GM23338 (cell line): ENCODE measurements around the gene IFNG. TPM values are rescaled to one million over a fixed set of nuclear protein-coding genes. Genes with fewer than 3 reads are reported as not detected.
A peak's percentile ranks its signal among the peaks of the same experiment; 100 is the strongest.

Source experiments
- ATAC-seq: fragments of 200-7000 bp; cut with Tn5 transposase; 3 replicates; pipeline ENCODE4 v1.9.1; 2020
- DNase-seq: peaks from one replicate; pipeline ENCODE4 v3.0.0-alpha.2; 2015; ENCODE audit warnings: low spot score
- H2AFZ ChIP-seq: fragments of 200-600 bp; sonication (generic); 2 replicates; pipeline ENCODE4 v1.8.0; 2016; ENCODE audit warnings: antibody characterized with exemption, mild to moderate bottlenecking, moderate library complexity
- H3F3A ChIP-seq: fragments of 200-600 bp; sonication (generic); replicated peaks from 2 replicates; pipeline ENCODE4 v1.8.0; 2017; ENCODE audit warnings: antibody characterized with exemption, mixed run types, low read depth
- H3K27ac ChIP-seq: fragments of 200-600 bp; sonication (generic); 2 replicates; pipeline ENCODE4 v1.6.1; 2016; ENCODE audit warnings: low read depth
- H3K27me3 ChIP-seq: fragments of 200-600 bp; sonication (generic); 2 replicates; pipeline ENCODE4 v1.8.0; 2016; ENCODE audit warnings: mild to moderate bottlenecking, mixed run types, moderate library complexity; ENCODE audit not compliant: insufficient read depth
- H3K36me3 ChIP-seq: fragments of 200-600 bp; sonication (generic); 2 replicates; pipeline ENCODE4 v1.8.0; 2016; ENCODE audit warnings: mild to moderate bottlenecking; ENCODE audit not compliant: insufficient read depth
- H3K4me1 ChIP-seq: fragments of 200-600 bp; sonication (generic); 2 replicates; pipeline ENCODE4 v1.8.0; 2016; ENCODE audit warnings: mild to moderate bottlenecking, moderate library complexity; ENCODE audit not compliant: insufficient read depth
- H3K4me2 ChIP-seq: fragments of 200-600 bp; sonication (generic); 2 replicates; pipeline ENCODE4 v1.7.1; 2017; ENCODE audit warnings: mixed run types
- H3K4me3 ChIP-seq: fragments of 200-600 bp; sonication (generic); 2 replicates; pipeline ENCODE4 v1.6.1; 2016; ENCODE audit warnings: mixed run types
- H3K79me2 ChIP-seq: fragments of 200-600 bp; sonication (generic); replicated peaks from 2 replicates; pipeline ENCODE4 v1.8.0; 2017; ENCODE audit warnings: mild to moderate bottlenecking; ENCODE audit not compliant: insufficient read depth
- H3K9me2 ChIP-seq: fragments of 200-600 bp; sonication (generic); 2 replicates; pipeline ENCODE4 v1.8.0; 2017; ENCODE audit not compliant: insufficient read depth
- H4K20me1 ChIP-seq: fragments of 200-600 bp; sonication (generic); replicated peaks from 2 replicates; pipeline ENCODE4 v1.8.0; 2017; ENCODE audit warnings: mild to moderate bottlenecking; ENCODE audit not compliant: insufficient read depth
- H3K27ac Mint-ChIP-seq: 2 replicates; pipeline ENCODE4 v1.8.0; 2020; ENCODE audit warnings: inconsistent platforms, mild to moderate bottlenecking, moderate library complexity, mixed read lengths
- H3K27me3 Mint-ChIP-seq: 3 replicates; pipeline ENCODE4 v1.8.0; 2022; ENCODE audit warnings: low read depth, mild to moderate bottlenecking, moderate library complexity, mixed read lengths, inconsistent platforms; ENCODE audit not compliant: insufficient read depth, poor library complexity
- H3K36me3 Mint-ChIP-seq: 3 replicates; pipeline ENCODE4 v1.8.0; 2021; ENCODE audit warnings: low read depth, mild to moderate bottlenecking, inconsistent platforms, moderate library complexity, mixed read lengths
- H3K4me1 Mint-ChIP-seq: 3 replicates; pipeline ENCODE4 v1.8.0; 2020; ENCODE audit warnings: mild to moderate bottlenecking, inconsistent platforms, mixed read lengths
- H3K4me3 Mint-ChIP-seq: 3 replicates; pipeline ENCODE4 v1.8.0; 2021; ENCODE audit warnings: moderate library complexity, mild to moderate bottlenecking, inconsistent platforms, mixed read lengths
- H3K9me3 Mint-ChIP-seq: 3 replicates; pipeline ENCODE4 v1.8.0; 2020; ENCODE audit warnings: moderate library complexity, mild to moderate bottlenecking, inconsistent platforms, mixed read lengths
- CREB1 ChIP-seq: fragments of 250-450 bp; sonication (Bioruptor Pico); IDR thresholded peaks from 2 replicates; pipeline ENCODE4 v1.5.0; 2020; ENCODE audit warnings: low read depth, mild to moderate bottlenecking, moderate library complexity
- CTCF ChIP-seq, 2 experiments: fragments of 200-600 bp in 1 of 2; sonication (generic) in 1 of 2; conservative IDR thresholded peaks; 2 replicates each; pipeline versions ENCODE4 v1.5.1 to v1.6.1; 2016 to 2017; ENCODE audit warnings: antibody characterized with exemption in 2 of 2, low read depth in 2 of 2, mild to moderate bottlenecking in 2 of 2, moderate library complexity in 1 of 2
- EZH2 ChIP-seq: fragments of 200-600 bp; sonication (generic); IDR thresholded peaks from one replicate; pipeline ENCODE4 v1.8.0; 2017; ENCODE audit warnings: antibody characterized with exemption, mild to moderate bottlenecking, low read depth; ENCODE audit not compliant: unreplicated experiment
- JUNB ChIP-seq: IDR thresholded peaks from one replicate; pipeline ENCODE4 v1.6.1; 2016; ENCODE audit warnings: antibody characterized with exemption; ENCODE audit not compliant: unreplicated experiment
- NANOG ChIP-seq: IDR thresholded peaks from 2 replicates; pipeline ENCODE4 v1.6.1; 2016; ENCODE audit warnings: antibody characterized with exemption, borderline replicate concordance
- POLR2AphosphoS5 ChIP-seq: IDR thresholded peaks from 2 replicates; pipeline ENCODE4 v1.6.1; 2016; ENCODE audit warnings: antibody characterized with exemption, low read depth
- REST ChIP-seq: IDR thresholded peaks from one replicate; pipeline ENCODE4 v1.6.1; 2018; ENCODE audit warnings: antibody characterized with exemption; ENCODE audit not compliant: unreplicated experiment
- STAT1 ChIP-seq: IDR thresholded peaks from one replicate; pipeline ENCODE4 v1.6.1; 2016; ENCODE audit warnings: antibody characterized with exemption; ENCODE audit not compliant: unreplicated experiment
- ZNF462 ChIP-seq: fragments of 250-450 bp; sonication (Bioruptor Pico); IDR thresholded peaks from 2 replicates; pipeline ENCODE4 v1.5.0; 2020; ENCODE audit warnings: mild to moderate bottlenecking, moderate library complexity
- polyA plus RNA-seq: library from polyadenylated mRNA; unstranded; fragments of >200 nt; fragmentation: Nextera tagmentation; extraction: Ambion mirVana; gene quantifications from 2 replicates; pipeline ENCODE4 v1.2.1, GENCODE V29; 2016
- total RNA-seq: library from RNA; depleted of rRNA; stranded (reverse); fragments of >200 nt; shearing (Covaris generic); gene quantifications from 2 replicates; pipeline ENCODE4 v1.2.3, GENCODE V29; 2014

The IFNG gene
- total and polyA plus RNA-seq, 2 experiments from 2014 or later = not detected

- H3K36me3 Mint-ChIP-seq = no peaks in the 10 kb centered on the region
- H3K4me1 ChIP-seq = no peaks in the 10 kb centered on the region
- TF ChIP-seq POLR2AphosphoS5 (no peak), JUNB (no peak), ZNF462 (CRISPR knock-in tag) (no peak), EZH2 (no peak), REST (no peak), NANOG (no peak), CTCF (conservative IDR thresholded peaks at IDR 0.05; ENCODE audit: low read depth in 2 of 2) (no peak), CREB1 (no peak), STAT1 (no peak)
- no peak overlapping the region for H3K4me2 ChIP-seq
- no peaks in the 10 kb centered on the region for H3K27me3 ChIP-seq
- H3K9me2 ChIP-seq = no peaks in the 10 kb centered on the region; the same call in 1 of the 2 replicates
- DNase-seq (no peak), ATAC-seq (no peak)
- H3F3A ChIP-seq = no peaks in the 10 kb centered on the region
- H3K27ac Mint-ChIP-seq = no peak overlapping the region
- H4K20me1 ChIP-seq = no peaks in the 10 kb centered on the region
- H3K4me3 Mint-ChIP-seq = no peak overlapping the region
- H3K27me3 Mint-ChIP-seq = no peaks in the 10 kb centered on the region
- H3K9me3 Mint-ChIP-seq = no peaks in the 10 kb centered on the region
- no peaks in the 10 kb centered on the region for H3K79me2 ChIP-seq
- no peaks in the 10 kb centered on the region for H3K4me1 Mint-ChIP-seq
- H2AFZ ChIP-seq = peak overlapping the region; percentile 63; the same call in 1 of the 2 replicates
- no peak overlapping the region for H3K4me3 ChIP-seq
- H3K27ac ChIP-seq = no peak overlapping the region
- no peaks in the 10 kb centered on the region for H3K36me3 ChIP-seq
Measured at GRCh38 chr12:68180792-68181744, 21.5 kb upstream of the IFNG start.
